ENCODE data around the gene PKNOX2. TPM values are rescaled to one million over a fixed set of nuclear protein-coding genes. Genes with fewer than 3 reads are reported as not detected.

PKNOX2 gene
- total RNA-seq, 1 donor from 2014 or later = 12.1 TPM

GRCh38 chr11:125435461-125436238 lies 271.1 kb downstream of the PKNOX2 start:
- no peaks in the 10 kb centered on the region for H3K9me3 ChIP-seq
- DNase-seq (ENCODE audit: low spot score in 2 of 2) = no peak
- no peak overlapping the region for H3K27ac ChIP-seq
- H3K4me3 ChIP-seq = no peak overlapping the region
- H3K36me3 ChIP-seq = peaks cover 0 to 4% of the 10 kb centered on the region in 2 donors
- H3K4me1 ChIP-seq = no peaks in the 10 kb centered on the region
- H3K27me3 ChIP-seq = no peaks in the 10 kb centered on the region
- no peak for TF ChIP-seq CTCF (IDR thresholded peaks at IDR 0.05)
- intact Hi-C loops (cut with DNase I) = no loop called here

GRCh38 chr11:125441648-125442410 lies 277.3 kb downstream of the PKNOX2 start:
- no peak overlapping the region for H3K4me3 ChIP-seq
- no peaks in the 10 kb centered on the region for H3K27me3 ChIP-seq
- H3K27ac ChIP-seq = no peak overlapping the region
- no peak for DNase-seq (ENCODE audit: low spot score in 2 of 2)
- H3K9me3 ChIP-seq = no peaks in the 10 kb centered on the region
- peaks cover 11 to 40% of the 10 kb centered on the region in 2 donors for H3K36me3 ChIP-seq
- intact Hi-C loops (cut with DNase I) = no loop called here
- TF ChIP-seq CTCF (IDR thresholded peaks at IDR 0.05) = no peak
- H3K4me1 ChIP-seq = no peaks in the 10 kb centered on the region

- TF ChIP-seq CTCF (IDR thresholded peaks at IDR 0.05) = no peak
- Histone ChIP-seq H3K4me3 (no peak overlapping the region), H3K9me3 (no peaks in the 10 kb centered on the region), H3K27me3 (no peaks in the 10 kb centered on the region), H3K27ac (no peak overlapping the region), H3K4me1 (no peaks in the 10 kb centered on the region), H3K36me3 (peaks cover 11 to 40% of the 10 kb centered on the region in 2 donors)
- no peak for DNase-seq (ENCODE audit: low spot score in 2 of 2)
- intact Hi-C loops (cut with DNase I) = no loop called here
Observed at GRCh38 chr11:125442946-125443345, 278.4 kb downstream of the PKNOX2 start.

- H3K4me1 ChIP-seq = no peaks in the 10 kb centered on the region
- no peak overlapping the region for H3K4me3 ChIP-seq
- DNase-seq (ENCODE audit: low spot score in 2 of 2) = no peak
- no peak overlapping the region for H3K27ac ChIP-seq
- H3K27me3 ChIP-seq = no peaks in the 10 kb centered on the region
- H3K36me3 ChIP-seq = peaks cover 11 to 43% of the 10 kb centered on the region in 2 donors
- no peaks in the 10 kb centered on the region for H3K9me3 ChIP-seq
- intact Hi-C loops (cut with DNase I) = no loop called here
- no peak for TF ChIP-seq CTCF (IDR thresholded peaks at IDR 0.05)
Observed at GRCh38 chr11:125443767-125444311, 279.3 kb downstream of the PKNOX2 start.

- intact Hi-C loops (cut with DNase I) = no loop called here
- no peak for TF ChIP-seq CTCF (IDR thresholded peaks at IDR 0.05)
- DNase-seq (ENCODE audit: low spot score in 2 of 2) = no peak
- H3K27ac ChIP-seq = no peak overlapping the region
- H3K27me3 ChIP-seq = no peaks in the 10 kb centered on the region
- H3K36me3 ChIP-seq = peaks cover 11 to 39% of the 10 kb centered on the region in 2 donors
- no peaks in the 10 kb centered on the region for H3K4me1 ChIP-seq
- H3K4me3 ChIP-seq = no peak overlapping the region
- H3K9me3 ChIP-seq = no peaks in the 10 kb centered on the region
Observed at GRCh38 chr11:125445731-125446130, 281.2 kb downstream of the PKNOX2 start.

Data from ascending aorta (tissue), 2 donors.